Uterus (tissue), 2 donors: Measurements from ENCODE around the gene CLDN14.

Source experiments
- CTCF ChIP-seq, 4 experiments: fragments of 200-600 bp in 2 of 4; fragments of 450-650 bp in 2 of 4; sonication (generic) in 2 of 4; IDR thresholded peaks; one replicate each; pipeline ENCODE4 v1.5.1; 2016 to 2019; ENCODE audit warnings: antibody characterized with exemption in 4 of 4, mild to moderate bottlenecking in 2 of 4, moderate library complexity in 1 of 4
- POLR2A ChIP-seq, 2 donors: fragments of 450-650 bp; IDR thresholded peaks; one replicate each; pipeline ENCODE4 v1.6.1; 2016; ENCODE audit warnings: antibody characterized with exemption in 2 of 2, mild to moderate bottlenecking in 1 of 2, moderate library complexity in 1 of 2

GRCh38 chr21:36411301-36411700 lies 68.6 kb downstream of the CLDN14 start:
- TF ChIP-seq CTCF (IDR thresholded peaks at IDR 0.05), result no peak
- TF ChIP-seq POLR2A (IDR thresholded peaks at IDR 0.05), result no peak
